HEK293 (cell line): ENCODE results near the gene TRDMT1.

Experiments used
- CTCF ChIA-PET: fragments of 350-600 bp; formaldehyde crosslinking; extraction: SDS; loops from one replicate; lab custom pipeline; 2021; ENCODE audit warnings: antibody characterized with exemption; lab: Yijun Ruan, JAX
- POLR2A ChIA-PET: fragments of 300-600 bp; formaldehyde crosslinking; extraction: SDS; loops from one replicate; lab custom pipeline; 2020; ENCODE audit warnings: antibody characterized with exemption, inconsistent platforms; lab: Yijun Ruan, JAX
- H3K27ac ChIP-seq: fragments of 200-500 bp; sonication (Bioruptor generic); 2 replicates; pipeline ENCODE4 v1.5.1; 2014; ENCODE audit warnings: low read depth, low read length, control low read depth, inconsistent platforms; ENCODE audit errors: extremely low read depth
- H3K36me3 ChIP-seq, 2 experiments: fragments of 200-500 bp in 1 of 2; sonication (Bioruptor generic) in 1 of 2; 1 replicate in 1 of 2; 2 replicates in 1 of 2; pipeline ENCODE4 v1.5.1; 2014 to 2017; ENCODE audit warnings: inconsistent platforms in 2 of 2, low read length in 2 of 2; ENCODE audit not compliant: control insufficient read depth in 2 of 2, insufficient read depth in 1 of 2
- H3K4me1 ChIP-seq: fragments of 200-500 bp; sonication (Bioruptor generic); 2 replicates; pipeline ENCODE4 v1.5.1; 2014; ENCODE audit warnings: mild to moderate bottlenecking, low read length, inconsistent platforms; ENCODE audit not compliant: control insufficient read depth, insufficient read depth
- H3K4me3 ChIP-seq: 2 replicates; pipeline ENCODE4 v1.5.1; 2011; ENCODE audit warnings: low read depth, mild to moderate bottlenecking, control low read depth, low read length, moderate library complexity
- H3K9me3 ChIP-seq: fragments of 200-500 bp; sonication (Bioruptor generic); 2 replicates; pipeline ENCODE4 v1.5.1; 2014; ENCODE audit warnings: low read depth, low read length, inconsistent platforms; ENCODE audit not compliant: control insufficient read depth, insufficient read depth
- BCL11B ChIP-seq: fragments of 450-650 bp; formaldehyde crosslinking; IDR thresholded peaks from 2 replicates; pipeline ENCODE4 v1.5.1; 2016; ENCODE audit warnings: low read depth, missing biosample characterization, missing genetic modification characterization
- SETDB1 ChIP-seq: IDR thresholded peaks from one replicate; pipeline ENCODE4 v1.6.1; 2017; ENCODE audit warnings: mild to moderate bottlenecking, low read length, moderate library complexity, mixed read lengths; ENCODE audit not compliant: insufficient read length
- TSHZ1 ChIP-seq: fragments of 450-650 bp; formaldehyde crosslinking; IDR thresholded peaks from 2 replicates; pipeline ENCODE4 v1.5.1; 2016; ENCODE audit warnings: missing biosample characterization, missing genetic modification characterization, borderline replicate concordance
- ZBTB8A ChIP-seq: fragments of 450-650 bp; formaldehyde crosslinking; IDR thresholded peaks from 2 replicates; pipeline ENCODE4 v1.5.1; 2016; ENCODE audit warnings: missing biosample characterization, missing genetic modification characterization
- ZIC2 ChIP-seq: fragments of 450-650 bp; formaldehyde crosslinking; IDR thresholded peaks from 2 replicates; pipeline ENCODE4 v1.5.1; 2016; ENCODE audit warnings: missing biosample characterization, missing genetic modification characterization
- ZNF214 ChIP-seq: fragments of 450-650 bp; formaldehyde crosslinking; IDR thresholded peaks from 2 replicates; pipeline ENCODE4 v1.5.1; 2017; ENCODE audit warnings: missing biosample characterization, mild to moderate bottlenecking, missing genetic modification characterization, borderline replicate concordance
- ZNF433 ChIP-seq: fragments of 450-650 bp; formaldehyde crosslinking; IDR thresholded peaks from 2 replicates; pipeline ENCODE4 v1.5.1; 2016; ENCODE audit warnings: missing biosample characterization, missing genetic modification characterization, low read depth
- ZNF48 ChIP-seq: fragments of 450-650 bp; formaldehyde crosslinking; IDR thresholded peaks from 2 replicates; pipeline ENCODE4 v1.5.1; 2016; ENCODE audit warnings: missing biosample characterization, missing genetic modification characterization
- ZNF529 ChIP-seq: fragments of 450-650 bp; formaldehyde crosslinking; IDR thresholded peaks from 2 replicates; pipeline ENCODE4 v1.5.1; 2017; ENCODE audit warnings: missing genetic modification characterization, missing biosample characterization; ENCODE audit not compliant: insufficient replicate concordance
- ZNF596 ChIP-seq: fragments of 450-650 bp; IDR thresholded peaks from 2 replicates; pipeline ENCODE4 v1.5.0; 2018; ENCODE audit warnings: missing biosample characterization, mild to moderate bottlenecking, missing genetic modification characterization, moderate library complexity
- ZNF600 ChIP-seq: fragments of 450-650 bp; formaldehyde crosslinking; IDR thresholded peaks from 2 replicates; pipeline ENCODE4 v1.5.1; 2016; ENCODE audit warnings: missing biosample characterization, missing genetic modification characterization
- ZNF639 ChIP-seq: fragments of 450-650 bp; formaldehyde crosslinking; IDR thresholded peaks from 2 replicates; pipeline ENCODE4 v1.5.1; 2016; ENCODE audit warnings: missing biosample characterization, missing genetic modification characterization
- ZNF777 ChIP-seq: fragments of 450-650 bp; formaldehyde crosslinking; IDR thresholded peaks from 2 replicates; pipeline ENCODE4 v1.5.1; 2017; ENCODE audit warnings: missing biosample characterization, missing genetic modification characterization, borderline replicate concordance
- ZNF843 ChIP-seq: fragments of 450-650 bp; formaldehyde crosslinking; IDR thresholded peaks from 2 replicates; pipeline ENCODE4 v1.5.1; 2016; ENCODE audit warnings: missing biosample characterization, missing genetic modification characterization

TRDMT1 gene

GRCh38 chr10:17248964-17249363 lies 47.5 kb upstream of the TRDMT1 start (continued):
- TF ChIP-seq TSHZ1 (tag by site-specific recombination) (no peak), ZNF639 (tag by site-specific recombination) (no peak), BCL11B (tag by site-specific recombination) (0 out of 2 replicates have a peak, but pooled peaks have one; percentile 50), ZNF214 (no peak), ZNF600 (tag by site-specific recombination) (no peak), ZNF529 (tag by site-specific recombination) (no peak)

GRCh38 chr10:17247210-17247609 lies 45.7 kb upstream of the TRDMT1 start:
- ChIA-PET CTCF (interaction anchor here (0.5 to 0.9 kb wide), 2 partner anchors 10 to 419 kb away, joined by 3 read pairs; no protein-coding TSS in a partner anchor), POLR2A (no interaction called here)
- H3K4me1 ChIP-seq, result no peaks in the 10 kb centered on the region
- H3K27ac ChIP-seq, result no peak overlapping the region
- H3K36me3 ChIP-seq, result no peaks in the 10 kb centered on the region
- TF ChIP-seq ZNF777 (tag by site-specific recombination), result no peak
- peak; percentile 93 for TF ChIP-seq SETDB1
- H3K9me3 ChIP-seq, result no peaks in the 10 kb centered on the region
- H3K4me3 ChIP-seq, result no peak overlapping the region

- CTCF ChIA-PET, result no interaction called here
- no peak for TF ChIP-seq ZBTB8A
- TF ChIP-seq ZNF596 (tag by site-specific recombination), result no peak
- TF ChIP-seq ZNF433, result no peak
- no peak for TF ChIP-seq ZNF48 (tag by site-specific recombination)
- TF ChIP-seq ZIC2 (tag by site-specific recombination), result no peak
- no peak for TF ChIP-seq ZNF843 (tag by site-specific recombination)
Measured at GRCh38 chr10:17244700-17245365, 43.4 kb upstream of the TRDMT1 start.

More at GRCh38 chr10:17244700-17245365, 43.4 kb upstream of the TRDMT1 start:
- no peaks in the 10 kb centered on the region for H3K9me3 ChIP-seq
- no peaks in the 10 kb centered on the region for H3K36me3 ChIP-seq
- H3K27ac ChIP-seq, result no peak overlapping the region
- H3K4me1 ChIP-seq, result no peaks in the 10 kb centered on the region
- no peak overlapping the region for H3K4me3 ChIP-seq
- POLR2A ChIA-PET, result interaction anchor here (0.5 kb wide), 1 partner anchor 269 kb away, joined by 7 read pairs; no protein-coding TSS in a partner anchor
